HG03196 (cell line): Measurements from ENCODE around the gene RHCG.

Experiments
- ATAC-seq: cut with Tn5 transposase; IDR thresholded peaks from one replicate; pipeline ENCODE4 v1.9.1; 2021; ENCODE audit not compliant: unreplicated experiment

RHCG gene

DNA sequence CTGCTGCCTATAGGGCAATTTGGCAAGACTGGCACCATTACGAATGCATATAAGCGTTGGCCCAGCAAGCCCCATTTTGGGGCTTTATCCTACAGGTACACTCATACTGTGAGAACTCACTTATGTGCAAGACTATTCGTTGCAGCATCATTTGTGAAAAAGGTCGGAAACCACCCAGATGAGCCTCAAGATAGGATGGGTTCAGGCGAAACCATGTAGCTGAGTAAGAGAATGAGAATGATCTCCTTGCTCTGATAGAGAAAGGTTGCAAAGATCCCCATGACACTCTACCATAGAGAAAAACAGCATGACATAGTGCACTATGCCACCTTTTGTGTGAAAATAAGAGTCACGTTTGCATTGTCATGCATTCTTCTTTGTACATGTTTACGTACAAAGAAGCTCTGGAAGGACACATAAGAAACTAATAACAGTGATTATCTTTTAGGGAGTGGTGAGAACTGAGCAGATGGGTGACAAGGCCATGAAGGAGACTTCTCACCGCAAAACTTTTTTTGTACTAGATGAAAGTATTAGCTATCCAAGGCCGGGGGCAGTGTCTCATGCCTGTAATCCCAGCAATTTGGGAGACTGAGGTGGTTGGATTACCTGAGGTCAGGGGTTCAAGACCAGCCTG, 50.0 kb downstream of the RHCG start:
- ATAC-seq = no peak

DNA sequence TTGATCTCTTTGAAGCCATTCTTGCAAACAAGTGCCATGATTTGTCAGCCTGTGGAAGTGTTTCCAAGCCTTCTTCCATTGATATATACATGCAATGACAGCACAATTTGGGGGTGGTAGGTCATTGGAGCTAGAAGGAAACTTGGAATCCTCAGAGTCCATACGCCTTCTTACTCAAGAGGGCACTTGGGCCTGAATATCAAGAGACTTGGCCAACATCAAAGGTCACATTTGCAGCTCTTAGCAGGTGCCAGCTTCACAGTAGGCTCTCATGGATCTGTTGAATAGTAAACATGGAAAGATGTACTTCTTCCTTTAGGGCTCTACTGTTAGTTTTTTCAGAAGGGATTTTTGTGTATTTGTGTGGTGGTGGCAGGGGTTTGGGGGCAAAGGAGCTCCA, 50.9 kb downstream of the RHCG start:
- ATAC-seq = no peak

DNA sequence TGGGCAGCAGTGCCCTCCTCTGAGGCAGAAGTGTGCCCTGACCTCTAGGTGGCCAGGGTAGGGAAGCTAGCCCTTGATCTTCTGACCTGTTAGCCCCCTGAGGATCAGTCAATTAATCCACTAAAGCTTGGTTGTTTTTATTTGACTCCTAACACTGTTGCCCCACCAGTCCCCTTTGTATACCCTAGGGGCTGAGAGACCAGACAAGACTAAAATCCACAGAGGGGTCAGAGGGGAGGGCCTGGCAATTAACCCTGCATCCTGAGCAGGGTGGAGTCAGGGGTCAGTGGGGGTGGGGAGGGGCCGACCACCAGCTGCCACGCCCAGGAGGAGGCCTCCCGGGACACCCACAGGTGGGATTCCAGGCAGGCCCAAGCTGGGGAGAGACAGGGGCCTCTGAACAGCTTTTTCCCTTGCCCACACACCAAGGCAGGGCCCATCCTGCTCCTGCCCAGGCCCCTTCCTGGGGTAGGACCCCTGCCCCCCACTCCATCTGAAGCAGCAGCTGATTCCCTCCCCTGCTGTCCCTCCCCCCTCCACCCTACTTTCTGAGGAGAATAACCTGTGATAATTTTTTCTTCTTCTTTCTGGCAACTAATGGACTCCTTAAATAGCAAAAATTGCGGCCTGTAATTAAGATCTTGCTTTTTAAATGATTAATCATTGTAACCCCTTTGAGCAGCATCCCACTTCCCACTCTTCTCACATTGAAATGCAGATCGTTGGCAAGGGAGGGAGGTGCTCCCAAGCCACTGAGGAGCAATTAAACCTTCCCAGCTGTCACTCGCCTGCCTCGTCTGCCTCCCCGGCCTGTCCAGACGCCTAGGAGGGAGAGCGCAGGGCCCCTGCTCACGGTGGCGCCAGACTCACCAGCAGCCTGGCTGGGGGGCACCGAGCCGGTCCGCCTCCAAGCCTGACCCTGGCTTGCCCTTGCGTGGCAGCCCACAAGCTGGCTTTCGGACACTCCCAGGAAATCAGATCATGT, 51.9 kb downstream of the RHCG start:
- no peak for ATAC-seq

DNA sequence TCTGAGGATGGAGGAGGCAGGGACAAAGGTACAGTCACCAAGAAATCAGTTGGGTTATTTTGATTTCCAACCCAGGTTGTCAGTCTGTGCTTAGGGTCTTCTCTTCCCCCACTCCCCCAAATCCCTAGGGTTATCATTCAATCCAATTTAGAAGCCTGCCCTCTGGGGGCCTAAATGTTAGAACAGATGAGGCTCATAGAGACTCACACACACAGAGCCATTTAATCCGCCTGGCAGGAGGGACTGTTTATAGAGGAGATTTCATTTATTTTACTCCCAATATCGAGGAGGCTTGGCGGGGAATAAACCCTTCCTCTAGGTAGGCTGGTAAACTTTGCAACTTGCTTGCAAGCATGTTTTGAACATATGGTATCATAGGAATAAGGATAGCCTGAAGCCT, 52.8 kb downstream of the RHCG start:
- ATAC-seq = no peak

DNA sequence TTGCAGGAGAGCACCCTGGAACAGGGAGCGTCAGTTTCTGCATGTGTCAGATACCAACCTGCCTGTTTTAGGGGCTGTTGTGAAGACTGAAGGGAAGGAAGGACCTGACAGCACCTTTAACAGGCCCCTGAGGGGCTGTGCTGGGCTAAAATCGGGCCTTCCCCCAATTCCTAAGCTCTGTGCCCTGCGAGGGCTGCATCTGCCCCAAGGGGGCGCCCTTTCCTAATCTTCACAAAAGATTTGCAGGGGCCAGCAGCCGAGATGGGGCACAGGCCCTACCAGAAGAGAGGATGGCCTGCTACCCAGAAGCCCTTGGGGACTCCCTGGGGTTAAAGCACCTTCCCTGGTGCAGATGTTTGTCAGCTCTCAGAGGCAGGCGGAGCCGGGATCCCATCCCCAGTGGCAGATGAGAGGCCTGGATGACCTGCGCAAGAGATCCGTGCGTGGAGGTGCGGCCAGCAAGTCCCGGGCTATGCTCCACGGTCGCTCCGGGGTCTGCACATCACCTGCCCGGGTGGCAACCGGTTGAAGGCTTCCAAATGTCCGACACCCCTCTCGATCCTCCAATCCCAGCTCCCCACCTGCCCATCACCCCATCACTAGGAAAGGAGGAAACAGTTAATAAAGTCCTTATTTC, 53.6 kb downstream of the RHCG start:
- ATAC-seq = no peak

DNA sequence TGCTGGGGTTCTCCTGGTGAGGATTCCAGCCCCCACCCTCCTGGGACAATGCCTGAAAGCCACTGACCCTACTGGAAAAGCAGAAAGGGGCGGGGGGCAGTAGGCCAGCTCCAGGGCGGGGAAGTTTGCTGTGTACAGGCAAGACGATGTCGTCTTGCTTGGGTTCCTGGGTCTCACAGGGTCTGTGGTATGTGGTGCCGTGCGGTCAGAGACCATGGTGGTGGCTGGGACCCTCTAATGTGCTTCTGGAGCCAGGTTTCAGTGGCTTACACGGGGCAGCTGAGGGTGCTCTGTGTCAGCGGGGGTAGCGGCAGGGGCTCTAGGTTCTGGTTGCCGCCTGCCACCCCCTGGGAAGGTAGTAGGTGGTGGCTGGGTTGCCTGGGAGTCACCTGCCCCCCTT, 54.2 kb downstream of the RHCG start:
- ATAC-seq = no peak

DNA sequence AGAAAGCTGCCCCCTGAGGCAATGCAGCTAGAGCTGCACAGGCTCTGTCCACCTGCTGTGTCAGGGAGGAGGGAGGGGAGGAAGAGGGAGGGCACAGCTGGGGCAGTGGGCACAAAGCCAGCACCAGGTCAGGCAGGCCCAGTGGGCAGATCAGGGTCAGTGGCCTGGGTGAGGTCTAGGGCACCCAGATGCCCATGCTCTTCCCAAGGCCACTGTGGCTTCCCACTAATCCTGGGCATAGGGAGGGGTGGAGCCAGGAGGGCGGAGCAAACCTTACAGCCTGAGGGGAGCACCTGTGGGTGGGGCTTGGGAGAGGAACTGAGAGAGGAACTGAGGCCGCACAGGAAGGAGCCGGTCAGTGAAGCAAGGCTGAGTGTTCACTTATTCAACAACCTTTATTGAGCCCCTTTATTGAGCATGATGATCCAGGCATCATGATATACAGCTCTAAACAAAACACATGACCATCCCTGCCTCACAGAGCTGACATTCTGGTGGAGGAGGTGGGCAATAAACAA, 55.0 kb downstream of the RHCG start:
- peak; percentile 94 for ATAC-seq

DNA sequence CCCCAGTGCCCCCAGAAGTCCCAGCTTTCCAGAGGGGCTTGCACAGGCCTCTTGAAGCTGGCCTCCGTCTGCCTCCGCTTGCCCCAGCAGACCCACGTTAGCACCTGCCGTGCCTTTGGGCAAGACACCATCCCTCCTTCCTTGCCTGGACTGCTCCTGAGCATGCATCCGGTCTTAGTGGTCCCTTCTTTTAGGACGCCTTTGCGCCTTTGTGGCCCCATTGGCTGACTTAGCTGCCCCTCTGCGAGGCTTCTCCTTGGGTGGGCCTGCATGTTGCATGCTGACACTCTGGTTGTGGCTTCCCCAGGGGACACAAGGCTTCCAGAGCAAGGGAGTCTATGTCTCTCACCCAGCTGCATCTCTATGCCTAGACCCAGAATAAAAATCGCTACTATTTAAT, 56.6 kb downstream of the RHCG start:
- ATAC-seq = no peak

DNA sequence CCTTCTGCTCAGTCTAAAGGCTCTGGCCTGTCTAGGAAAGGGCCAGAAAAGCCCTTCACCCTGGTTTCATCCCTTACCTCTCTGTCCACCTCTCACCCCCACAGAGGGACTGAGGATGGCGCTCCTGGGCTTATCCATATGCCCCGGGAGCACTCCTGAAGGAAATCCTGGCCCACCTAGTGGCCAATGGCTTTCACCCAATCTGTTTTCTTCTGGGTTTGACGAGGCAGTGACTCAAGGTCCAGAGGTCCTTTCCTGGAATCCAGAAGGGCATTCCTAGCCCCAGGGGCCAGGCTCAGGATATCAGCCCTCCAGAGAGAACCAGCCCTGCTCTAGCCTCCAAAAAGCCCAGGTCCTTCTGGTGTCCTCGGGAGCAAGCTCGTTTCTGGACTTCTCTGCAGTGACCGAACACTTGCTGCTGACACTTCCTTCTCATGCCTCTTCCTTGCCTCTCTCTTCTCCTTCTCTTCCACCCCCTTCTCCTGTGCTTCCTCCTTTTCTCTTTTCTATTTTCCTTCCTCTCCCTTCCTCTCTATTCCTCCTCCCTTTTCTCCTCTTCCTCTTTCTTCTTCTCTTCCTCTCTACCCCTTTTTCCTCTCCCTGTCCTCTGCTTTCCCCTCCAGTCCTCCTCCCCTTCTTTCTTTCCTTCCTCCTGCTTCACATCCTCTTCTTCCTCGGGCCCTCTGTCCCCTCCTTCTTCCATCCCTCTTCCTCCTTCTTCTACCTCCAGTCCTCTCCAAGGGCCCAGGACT, 59.6 kb downstream of the RHCG start:
- ATAC-seq = no peak

DNA sequence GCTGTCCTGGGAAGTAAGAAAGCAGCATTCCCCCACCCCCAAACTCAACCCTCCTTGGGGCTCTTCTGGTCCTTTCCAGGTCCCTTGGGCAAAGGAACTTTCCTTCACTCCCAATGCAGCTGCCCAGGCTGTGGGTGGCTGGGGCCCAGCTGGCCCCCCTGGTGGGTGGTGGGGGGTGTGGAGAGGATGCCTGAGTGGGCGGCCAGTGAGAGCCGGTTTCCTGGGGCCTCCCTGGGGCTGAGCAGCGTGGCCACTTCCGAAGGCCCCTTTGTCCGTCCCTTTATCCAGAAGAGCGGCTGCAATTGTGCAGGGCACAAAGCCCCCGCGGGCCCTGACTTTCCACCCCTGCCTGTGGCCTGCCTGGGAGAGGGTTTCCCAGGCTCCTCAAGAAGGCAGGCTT, 61.0 kb downstream of the RHCG start:
- no peak for ATAC-seq

DNA sequence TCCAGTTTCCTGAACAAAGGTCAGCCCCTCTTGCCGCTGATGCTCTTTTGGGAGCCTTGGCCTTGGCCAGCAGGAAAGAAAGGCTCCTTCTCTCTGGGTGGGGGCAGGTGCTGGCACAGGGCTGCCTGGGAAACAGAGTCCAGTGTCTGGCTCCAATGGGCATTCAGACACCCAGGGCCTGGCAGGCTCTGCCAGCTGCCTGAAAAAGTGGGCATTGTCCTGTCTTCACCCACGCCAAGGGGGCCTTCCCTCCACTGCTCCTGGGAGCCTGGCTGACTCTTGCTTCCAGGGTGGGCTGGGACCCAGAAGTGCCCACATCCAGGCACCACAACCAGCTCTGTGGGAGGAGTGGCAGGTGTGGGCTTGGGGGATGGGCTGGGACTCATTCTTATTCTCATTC, 62.7 kb downstream of the RHCG start:
- no peak for ATAC-seq

DNA sequence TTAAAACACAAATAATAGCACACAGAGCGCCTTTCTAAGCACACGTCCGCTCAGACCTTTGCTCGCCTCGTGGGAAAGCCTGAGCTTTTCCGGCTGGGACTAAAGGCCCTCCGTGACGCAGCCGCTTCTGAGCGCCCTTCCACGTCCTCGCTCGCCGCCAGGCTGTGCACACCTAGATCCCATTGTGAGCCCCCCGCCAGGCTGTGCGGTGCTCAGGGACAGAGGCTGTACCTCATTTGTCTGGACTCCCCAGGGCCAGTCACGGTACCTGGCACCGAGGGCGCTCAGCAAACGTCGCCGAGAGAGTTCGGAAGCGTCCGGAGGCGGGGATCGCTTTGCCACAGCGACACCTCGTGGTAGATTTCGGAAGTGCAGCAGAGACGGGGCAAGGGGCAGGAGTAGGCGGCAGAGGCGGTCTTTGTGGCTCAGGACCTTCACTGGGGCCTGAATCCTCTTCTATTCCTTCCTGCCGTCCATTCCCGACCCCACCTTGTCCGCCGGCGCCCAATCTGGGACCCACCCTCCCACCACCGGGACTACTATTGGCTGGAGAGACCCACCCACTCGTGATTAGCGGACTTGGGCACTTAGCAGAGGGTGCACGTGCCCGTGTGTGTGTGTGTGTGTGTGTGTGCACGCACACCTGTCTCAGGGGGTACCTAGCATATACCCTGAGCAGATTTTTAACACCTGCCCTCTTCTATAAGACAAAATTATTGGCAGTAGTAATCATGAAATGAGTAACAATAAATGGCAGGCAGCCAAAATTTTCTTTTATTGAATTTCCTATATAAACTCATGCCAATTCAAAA, 65.6 kb downstream of the RHCG start:
- ATAC-seq = no peak

DNA sequence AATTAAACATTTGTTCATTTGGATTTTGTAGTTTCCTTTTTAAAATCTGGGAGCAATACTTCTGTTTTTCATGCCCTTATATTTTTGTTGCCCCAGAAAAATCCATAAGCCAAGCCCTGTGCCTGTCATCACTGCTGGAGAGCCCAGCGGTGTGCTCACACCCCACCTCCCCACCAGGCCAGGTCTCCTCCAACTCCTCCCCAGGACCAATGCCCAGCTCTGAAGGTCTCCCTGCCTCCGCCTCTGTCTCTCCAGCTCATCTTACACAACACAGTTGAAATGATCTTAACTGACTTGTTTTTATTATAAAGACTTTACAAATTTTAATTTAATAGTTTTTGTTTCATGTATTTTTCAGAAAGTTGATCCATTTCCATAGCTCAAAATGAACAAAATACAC, 66.4 kb downstream of the RHCG start:
- ATAC-seq = no peak

DNA sequence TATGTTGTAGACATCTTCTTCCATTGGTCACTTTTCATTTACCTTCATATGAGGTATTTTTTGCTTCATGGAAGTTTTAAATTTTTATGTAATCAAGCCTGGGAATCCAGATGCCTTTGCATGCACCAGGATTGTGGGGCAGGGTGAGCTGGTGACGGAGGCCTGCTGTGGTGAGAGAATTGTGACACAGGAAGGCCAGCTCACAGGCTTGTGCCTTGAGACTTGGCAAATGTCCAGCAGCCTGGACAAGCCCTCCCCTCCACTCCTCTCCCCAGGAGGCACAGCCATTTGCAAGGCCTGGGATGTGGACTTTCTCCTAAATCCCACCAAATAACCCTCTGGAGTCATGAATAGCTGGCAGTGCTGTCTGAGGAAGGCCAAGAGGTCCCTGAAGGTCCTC, 67.4 kb downstream of the RHCG start:
- no peak for ATAC-seq

DNA sequence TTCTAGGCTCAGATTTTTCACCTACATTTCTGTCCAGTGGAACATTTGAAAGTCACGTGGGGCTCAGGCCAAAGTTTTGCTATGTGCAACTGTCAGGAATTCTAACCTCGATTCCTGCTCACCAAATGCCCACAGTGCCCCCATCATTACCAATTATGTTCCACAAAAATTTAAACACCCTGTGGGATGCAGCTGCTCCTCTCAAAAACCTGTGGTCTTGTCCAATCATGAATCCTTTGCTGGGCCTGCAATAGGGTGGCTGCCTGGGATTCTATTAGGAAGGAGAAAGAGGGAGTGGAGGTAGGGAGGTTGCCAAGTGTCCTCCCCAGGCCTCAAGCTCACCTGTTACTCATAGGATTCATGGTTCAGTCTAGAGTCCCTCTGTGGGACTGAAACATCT, 68.1 kb downstream of the RHCG start:
- no peak for ATAC-seq

DNA sequence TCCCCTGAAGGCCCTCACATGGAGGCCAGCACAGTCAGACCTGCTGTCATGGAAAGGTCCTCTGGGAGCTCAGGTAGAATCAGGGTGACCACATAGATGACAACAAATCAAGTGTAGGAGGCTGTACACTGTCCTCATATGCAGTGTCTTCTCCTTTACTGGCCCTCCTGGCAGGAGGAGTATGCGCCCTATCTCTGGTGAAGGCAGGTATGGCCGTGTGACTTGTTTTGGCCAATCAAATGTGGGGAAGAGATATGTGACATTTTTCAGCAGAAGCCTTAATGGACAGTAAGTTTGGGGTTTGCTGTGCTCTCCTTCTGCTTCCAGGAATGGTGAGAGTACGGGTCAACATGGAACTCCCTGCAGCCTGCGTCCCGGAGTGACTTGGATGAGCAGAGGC, 69.9 kb downstream of the RHCG start:
- ATAC-seq = no peak

DNA sequence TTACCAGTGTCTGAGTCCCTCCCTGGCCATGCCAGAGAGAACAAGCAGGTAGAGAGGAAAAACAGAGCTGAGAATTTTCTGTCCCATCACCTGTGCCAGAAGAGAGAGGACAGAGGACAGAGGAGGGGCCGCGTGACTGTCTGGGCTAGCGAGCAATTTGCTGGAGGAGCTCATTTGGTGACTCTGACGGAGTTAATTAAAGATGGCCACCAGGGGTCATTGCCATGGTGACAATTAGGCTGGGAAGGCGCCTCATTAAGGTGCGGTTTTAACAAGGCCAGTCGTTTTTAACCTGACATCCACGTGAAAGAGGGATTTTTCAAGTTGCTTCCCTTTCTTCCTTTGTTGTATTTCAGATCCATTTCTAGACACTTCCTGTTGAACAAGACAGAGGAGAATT, 72.4 kb downstream of the RHCG start:
- ATAC-seq = no peak
